GM19467 (cell line): ENCODE results near the gene ERCC3.
"Not testable (repeated sequence)": the region's sequence is repeated elsewhere in the genome, so short reads cannot be mapped to it uniquely, and the experiment has no call there.

Source experiments
- ATAC-seq: cut with Tn5 transposase; IDR thresholded peaks from one replicate; pipeline ENCODE4 v1.9.1; 2021; ENCODE audit warnings: mild to moderate bottlenecking, moderate library complexity; ENCODE audit not compliant: unreplicated experiment

The ERCC3 gene

GRCh38 chr2:127280693-127281092 is 13.3 kb downstream of the ERCC3 start:
- ATAC-seq = no peak

- no peak for ATAC-seq
These were observed 14.2 kb downstream of the ERCC3 start for GRCh38 chr2:127279781-127280180.

GRCh38 chr2:127278959-127279358 is 15.0 kb downstream of the ERCC3 start:
- no peak for ATAC-seq

GRCh38 chr2:127277028-127277427 is 16.9 kb downstream of the ERCC3 start:
- ATAC-seq = peak; percentile 63

GRCh38 chr2:127275789-127276188 is 18.2 kb downstream of the ERCC3 start:
- ATAC-seq = no peak

GRCh38 chr2:127275356-127275755 is 18.6 kb downstream of the ERCC3 start:
- no peak for ATAC-seq

GRCh38 chr2:127270663-127271062 is 23.3 kb downstream of the ERCC3 start:
- ATAC-seq = no peak

- ATAC-seq = no peak
These were observed 32.0 kb downstream of the ERCC3 start for GRCh38 chr2:127261804-127262406.

- no peak for ATAC-seq
These were observed 34.6 kb downstream of the ERCC3 start for GRCh38 chr2:127259355-127259754.

- ATAC-seq = no peak
These were observed 37.1 kb downstream of the ERCC3 start for GRCh38 chr2:127256866-127257265.

- ATAC-seq = no peak
These were observed 37.6 kb downstream of the ERCC3 start for GRCh38 chr2:127256381-127256780.

- ATAC-seq = no peak
These were observed 38.2 kb downstream of the ERCC3 start for GRCh38 chr2:127255721-127256120.

- ATAC-seq = no peak
These were observed 38.8 kb downstream of the ERCC3 start for GRCh38 chr2:127255146-127255545.

- ATAC-seq = no peak
These were observed 39.5 kb downstream of the ERCC3 start for GRCh38 chr2:127254386-127254981.

GRCh38 chr2:127241184-127241583 is 52.8 kb downstream of the ERCC3 start:
- ATAC-seq = not testable (repeated sequence)

- ATAC-seq = no peak
These were observed 54.5 kb downstream of the ERCC3 start for GRCh38 chr2:127239395-127239794.

GRCh38 chr2:127237768-127238167 is 56.2 kb downstream of the ERCC3 start:
- ATAC-seq = not testable (repeated sequence)

GRCh38 chr2:127235082-127235702 is 58.8 kb downstream of the ERCC3 start:
- no peak for ATAC-seq

- no peak for ATAC-seq
These were observed 60.2 kb downstream of the ERCC3 start for GRCh38 chr2:127233710-127234109.

GRCh38 chr2:127231130-127231865 is 62.6 kb downstream of the ERCC3 start:
- no peak for ATAC-seq

GRCh38 chr2:127229555-127229954 is 64.4 kb downstream of the ERCC3 start:
- no peak for ATAC-seq

- no peak for ATAC-seq
These were observed 65.8 kb downstream of the ERCC3 start for GRCh38 chr2:127228102-127228501.
